GM23338 (cell line): ENCODE results near the gene KAT6B. TPM values are rescaled to one million over a fixed set of nuclear protein-coding genes. Genes with fewer than 3 reads are reported as not detected.

Source experiments
- ATAC-seq: fragments of 200-7000 bp; cut with Tn5 transposase; 3 replicates; pipeline ENCODE4 v1.9.1; 2020
- DNase-seq: peaks from one replicate; pipeline ENCODE4 v3.0.0-alpha.2; 2015; ENCODE audit warnings: low spot score
- H2AFZ ChIP-seq: fragments of 200-600 bp; sonication (generic); 2 replicates; pipeline ENCODE4 v1.8.0; 2016; ENCODE audit warnings: antibody characterized with exemption, mild to moderate bottlenecking, moderate library complexity
- H3F3A ChIP-seq: fragments of 200-600 bp; sonication (generic); replicated peaks from 2 replicates; pipeline ENCODE4 v1.8.0; 2017; ENCODE audit warnings: antibody characterized with exemption, mixed run types, low read depth
- H3K27ac ChIP-seq: fragments of 200-600 bp; sonication (generic); 2 replicates; pipeline ENCODE4 v1.6.1; 2016; ENCODE audit warnings: low read depth
- H3K27me3 ChIP-seq: fragments of 200-600 bp; sonication (generic); 2 replicates; pipeline ENCODE4 v1.8.0; 2016; ENCODE audit warnings: mild to moderate bottlenecking, mixed run types, moderate library complexity; ENCODE audit not compliant: insufficient read depth
- H3K36me3 ChIP-seq: fragments of 200-600 bp; sonication (generic); 2 replicates; pipeline ENCODE4 v1.8.0; 2016; ENCODE audit warnings: mild to moderate bottlenecking; ENCODE audit not compliant: insufficient read depth
- H3K4me1 ChIP-seq: fragments of 200-600 bp; sonication (generic); 2 replicates; pipeline ENCODE4 v1.8.0; 2016; ENCODE audit warnings: mild to moderate bottlenecking, moderate library complexity; ENCODE audit not compliant: insufficient read depth
- H3K4me2 ChIP-seq: fragments of 200-600 bp; sonication (generic); 2 replicates; pipeline ENCODE4 v1.7.1; 2017; ENCODE audit warnings: mixed run types
- H3K4me3 ChIP-seq: fragments of 200-600 bp; sonication (generic); 2 replicates; pipeline ENCODE4 v1.6.1; 2016; ENCODE audit warnings: mixed run types
- H3K79me2 ChIP-seq: fragments of 200-600 bp; sonication (generic); replicated peaks from 2 replicates; pipeline ENCODE4 v1.8.0; 2017; ENCODE audit warnings: mild to moderate bottlenecking; ENCODE audit not compliant: insufficient read depth
- H3K9me2 ChIP-seq: fragments of 200-600 bp; sonication (generic); 2 replicates; pipeline ENCODE4 v1.8.0; 2017; ENCODE audit not compliant: insufficient read depth
- H4K20me1 ChIP-seq: fragments of 200-600 bp; sonication (generic); replicated peaks from 2 replicates; pipeline ENCODE4 v1.8.0; 2017; ENCODE audit warnings: mild to moderate bottlenecking; ENCODE audit not compliant: insufficient read depth
- H3K27ac Mint-ChIP-seq: 2 replicates; pipeline ENCODE4 v1.8.0; 2020; ENCODE audit warnings: inconsistent platforms, mild to moderate bottlenecking, moderate library complexity, mixed read lengths
- H3K27me3 Mint-ChIP-seq: 3 replicates; pipeline ENCODE4 v1.8.0; 2022; ENCODE audit warnings: low read depth, mild to moderate bottlenecking, moderate library complexity, mixed read lengths, inconsistent platforms; ENCODE audit not compliant: insufficient read depth, poor library complexity
- H3K36me3 Mint-ChIP-seq: 3 replicates; pipeline ENCODE4 v1.8.0; 2021; ENCODE audit warnings: low read depth, mild to moderate bottlenecking, inconsistent platforms, moderate library complexity, mixed read lengths
- H3K4me1 Mint-ChIP-seq: 3 replicates; pipeline ENCODE4 v1.8.0; 2020; ENCODE audit warnings: mild to moderate bottlenecking, inconsistent platforms, mixed read lengths
- H3K4me3 Mint-ChIP-seq: 3 replicates; pipeline ENCODE4 v1.8.0; 2021; ENCODE audit warnings: moderate library complexity, mild to moderate bottlenecking, inconsistent platforms, mixed read lengths
- H3K9me3 Mint-ChIP-seq: 3 replicates; pipeline ENCODE4 v1.8.0; 2020; ENCODE audit warnings: moderate library complexity, mild to moderate bottlenecking, inconsistent platforms, mixed read lengths
- CREB1 ChIP-seq: fragments of 250-450 bp; sonication (Bioruptor Pico); IDR thresholded peaks from 2 replicates; pipeline ENCODE4 v1.5.0; 2020; ENCODE audit warnings: low read depth, mild to moderate bottlenecking, moderate library complexity
- EZH2 ChIP-seq: fragments of 200-600 bp; sonication (generic); IDR thresholded peaks from one replicate; pipeline ENCODE4 v1.8.0; 2017; ENCODE audit warnings: antibody characterized with exemption, mild to moderate bottlenecking, low read depth; ENCODE audit not compliant: unreplicated experiment
- EZH2phosphoT487 ChIP-seq: fragments of 200-600 bp; sonication (generic); IDR thresholded peaks from one replicate; pipeline ENCODE4 v1.8.1; 2018; ENCODE audit warnings: antibody characterized with exemption; ENCODE audit not compliant: unreplicated experiment
- JUNB ChIP-seq: IDR thresholded peaks from one replicate; pipeline ENCODE4 v1.6.1; 2016; ENCODE audit warnings: antibody characterized with exemption; ENCODE audit not compliant: unreplicated experiment
- NANOG ChIP-seq: IDR thresholded peaks from 2 replicates; pipeline ENCODE4 v1.6.1; 2016; ENCODE audit warnings: antibody characterized with exemption, borderline replicate concordance
- POLR2AphosphoS5 ChIP-seq: IDR thresholded peaks from 2 replicates; pipeline ENCODE4 v1.6.1; 2016; ENCODE audit warnings: antibody characterized with exemption, low read depth
- STAT1 ChIP-seq: IDR thresholded peaks from one replicate; pipeline ENCODE4 v1.6.1; 2016; ENCODE audit warnings: antibody characterized with exemption; ENCODE audit not compliant: unreplicated experiment
- ZNF114 ChIP-seq: fragments of 250-450 bp; sonication (Bioruptor Pico); IDR thresholded peaks from 2 replicates; pipeline ENCODE4 v1.5.0; 2020; ENCODE audit warnings: mild to moderate bottlenecking, moderate library complexity
- ZNF331 ChIP-seq: fragments of 250-450 bp; sonication (Bioruptor Pico); IDR thresholded peaks from 2 replicates; pipeline ENCODE4 v1.5.0; 2020; ENCODE audit warnings: low read depth, mild to moderate bottlenecking, moderate library complexity
- polyA plus RNA-seq: library from polyadenylated mRNA; unstranded; fragments of >200 nt; fragmentation: Nextera tagmentation; extraction: Ambion mirVana; gene quantifications from 2 replicates; pipeline ENCODE4 v1.2.1, GENCODE V29; 2016
- total RNA-seq: library from RNA; depleted of rRNA; stranded (reverse); fragments of >200 nt; shearing (Covaris generic); gene quantifications from 2 replicates; pipeline ENCODE4 v1.2.3, GENCODE V29; 2014
- TF ChIP-seq, protein P1 (sequence below): IDR thresholded peaks from one replicate; pipeline ENCODE4 v1.6.1; 2018; ENCODE audit warnings: antibody characterized with exemption; ENCODE audit not compliant: unreplicated experiment
- TF ChIP-seq, protein P2 (sequence below): fragments of 250-450 bp; sonication (Bioruptor Pico); IDR thresholded peaks from 2 replicates; pipeline ENCODE4 v1.5.0; 2020; ENCODE audit warnings: mild to moderate bottlenecking, moderate library complexity
- TF ChIP-seq, protein P3 (sequence below), 2 experiments: fragments of 200-600 bp in 1 of 2; sonication (generic) in 1 of 2; conservative IDR thresholded peaks; 2 replicates each; pipeline versions ENCODE4 v1.5.1 to v1.6.1; 2016 to 2017; ENCODE audit warnings: antibody characterized with exemption in 2 of 2, low read depth in 2 of 2, mild to moderate bottlenecking in 2 of 2, moderate library complexity in 1 of 2
- TF ChIP-seq, protein P4 (sequence below): IDR thresholded peaks from 2 replicates; pipeline ENCODE4 v1.6.1; 2016; ENCODE audit warnings: antibody characterized with exemption

KAT6B gene
- total and polyA plus RNA-seq, 2 experiments from 2014 or later: 21.3 to 31.4 TPM

DNA sequence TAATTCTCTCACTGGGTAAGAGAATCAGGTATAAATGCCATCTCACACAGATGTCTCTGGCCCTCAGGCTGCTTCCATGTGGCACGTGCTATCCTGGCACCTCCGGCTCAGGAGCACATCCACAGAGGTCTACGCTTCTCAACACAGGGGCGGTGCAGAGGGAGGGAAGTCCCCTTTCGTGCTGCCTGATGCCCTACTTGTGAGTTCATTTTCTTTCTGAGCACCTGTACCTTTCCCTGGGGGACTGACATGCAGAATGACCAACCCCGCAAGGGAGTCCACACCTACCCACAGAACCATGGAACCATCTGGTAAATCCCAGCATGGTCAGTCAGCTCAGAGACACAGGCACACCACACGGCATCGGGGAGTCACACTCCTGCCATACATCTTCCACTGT is 186.1 kb downstream of the KAT6B start:
- no peak for ATAC-seq
- Histone ChIP-seq H3K4me2 (no peak overlapping the region), H3K79me2 (no peaks in the 10 kb centered on the region), H3K4me3 (no peak overlapping the region), H3F3A (no peaks in the 10 kb centered on the region), H2AFZ (no peak overlapping the region), H3K36me3 (no peaks in the 10 kb centered on the region), H3K27ac (no peak overlapping the region), H3K27me3 (no peaks in the 10 kb centered on the region), H3K4me1 (no peaks in the 10 kb centered on the region), H3K9me2 (no peaks in the 10 kb centered on the region), H4K20me1 (no peaks in the 10 kb centered on the region)
- TF ChIP-seq, protein P1, sequence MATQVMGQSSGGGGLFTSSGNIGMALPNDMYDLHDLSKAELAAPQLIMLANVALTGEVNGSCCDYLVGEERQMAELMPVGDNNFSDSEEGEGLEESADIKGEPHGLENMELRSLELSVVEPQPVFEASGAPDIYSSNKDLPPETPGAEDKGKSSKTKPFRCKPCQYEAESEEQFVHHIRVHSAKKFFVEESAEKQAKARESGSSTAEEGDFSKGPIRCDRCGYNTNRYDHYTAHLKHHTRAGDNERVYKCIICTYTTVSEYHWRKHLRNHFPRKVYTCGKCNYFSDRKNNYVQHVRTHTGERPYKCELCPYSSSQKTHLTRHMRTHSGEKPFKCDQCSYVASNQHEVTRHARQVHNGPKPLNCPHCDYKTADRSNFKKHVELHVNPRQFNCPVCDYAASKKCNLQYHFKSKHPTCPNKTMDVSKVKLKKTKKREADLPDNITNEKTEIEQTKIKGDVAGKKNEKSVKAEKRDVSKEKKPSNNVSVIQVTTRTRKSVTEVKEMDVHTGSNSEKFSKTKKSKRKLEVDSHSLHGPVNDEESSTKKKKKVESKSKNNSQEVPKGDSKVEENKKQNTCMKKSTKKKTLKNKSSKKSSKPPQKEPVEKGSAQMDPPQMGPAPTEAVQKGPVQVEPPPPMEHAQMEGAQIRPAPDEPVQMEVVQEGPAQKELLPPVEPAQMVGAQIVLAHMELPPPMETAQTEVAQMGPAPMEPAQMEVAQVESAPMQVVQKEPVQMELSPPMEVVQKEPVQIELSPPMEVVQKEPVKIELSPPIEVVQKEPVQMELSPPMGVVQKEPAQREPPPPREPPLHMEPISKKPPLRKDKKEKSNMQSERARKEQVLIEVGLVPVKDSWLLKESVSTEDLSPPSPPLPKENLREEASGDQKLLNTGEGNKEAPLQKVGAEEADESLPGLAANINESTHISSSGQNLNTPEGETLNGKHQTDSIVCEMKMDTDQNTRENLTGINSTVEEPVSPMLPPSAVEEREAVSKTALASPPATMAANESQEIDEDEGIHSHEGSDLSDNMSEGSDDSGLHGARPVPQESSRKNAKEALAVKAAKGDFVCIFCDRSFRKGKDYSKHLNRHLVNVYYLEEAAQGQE: no peak
- TF ChIP-seq POLR2AphosphoS5: no peak
- no peak for TF ChIP-seq EZH2
- TF ChIP-seq CREB1 (CRISPR knock-in tag): no peak
- TF ChIP-seq, protein P2, sequence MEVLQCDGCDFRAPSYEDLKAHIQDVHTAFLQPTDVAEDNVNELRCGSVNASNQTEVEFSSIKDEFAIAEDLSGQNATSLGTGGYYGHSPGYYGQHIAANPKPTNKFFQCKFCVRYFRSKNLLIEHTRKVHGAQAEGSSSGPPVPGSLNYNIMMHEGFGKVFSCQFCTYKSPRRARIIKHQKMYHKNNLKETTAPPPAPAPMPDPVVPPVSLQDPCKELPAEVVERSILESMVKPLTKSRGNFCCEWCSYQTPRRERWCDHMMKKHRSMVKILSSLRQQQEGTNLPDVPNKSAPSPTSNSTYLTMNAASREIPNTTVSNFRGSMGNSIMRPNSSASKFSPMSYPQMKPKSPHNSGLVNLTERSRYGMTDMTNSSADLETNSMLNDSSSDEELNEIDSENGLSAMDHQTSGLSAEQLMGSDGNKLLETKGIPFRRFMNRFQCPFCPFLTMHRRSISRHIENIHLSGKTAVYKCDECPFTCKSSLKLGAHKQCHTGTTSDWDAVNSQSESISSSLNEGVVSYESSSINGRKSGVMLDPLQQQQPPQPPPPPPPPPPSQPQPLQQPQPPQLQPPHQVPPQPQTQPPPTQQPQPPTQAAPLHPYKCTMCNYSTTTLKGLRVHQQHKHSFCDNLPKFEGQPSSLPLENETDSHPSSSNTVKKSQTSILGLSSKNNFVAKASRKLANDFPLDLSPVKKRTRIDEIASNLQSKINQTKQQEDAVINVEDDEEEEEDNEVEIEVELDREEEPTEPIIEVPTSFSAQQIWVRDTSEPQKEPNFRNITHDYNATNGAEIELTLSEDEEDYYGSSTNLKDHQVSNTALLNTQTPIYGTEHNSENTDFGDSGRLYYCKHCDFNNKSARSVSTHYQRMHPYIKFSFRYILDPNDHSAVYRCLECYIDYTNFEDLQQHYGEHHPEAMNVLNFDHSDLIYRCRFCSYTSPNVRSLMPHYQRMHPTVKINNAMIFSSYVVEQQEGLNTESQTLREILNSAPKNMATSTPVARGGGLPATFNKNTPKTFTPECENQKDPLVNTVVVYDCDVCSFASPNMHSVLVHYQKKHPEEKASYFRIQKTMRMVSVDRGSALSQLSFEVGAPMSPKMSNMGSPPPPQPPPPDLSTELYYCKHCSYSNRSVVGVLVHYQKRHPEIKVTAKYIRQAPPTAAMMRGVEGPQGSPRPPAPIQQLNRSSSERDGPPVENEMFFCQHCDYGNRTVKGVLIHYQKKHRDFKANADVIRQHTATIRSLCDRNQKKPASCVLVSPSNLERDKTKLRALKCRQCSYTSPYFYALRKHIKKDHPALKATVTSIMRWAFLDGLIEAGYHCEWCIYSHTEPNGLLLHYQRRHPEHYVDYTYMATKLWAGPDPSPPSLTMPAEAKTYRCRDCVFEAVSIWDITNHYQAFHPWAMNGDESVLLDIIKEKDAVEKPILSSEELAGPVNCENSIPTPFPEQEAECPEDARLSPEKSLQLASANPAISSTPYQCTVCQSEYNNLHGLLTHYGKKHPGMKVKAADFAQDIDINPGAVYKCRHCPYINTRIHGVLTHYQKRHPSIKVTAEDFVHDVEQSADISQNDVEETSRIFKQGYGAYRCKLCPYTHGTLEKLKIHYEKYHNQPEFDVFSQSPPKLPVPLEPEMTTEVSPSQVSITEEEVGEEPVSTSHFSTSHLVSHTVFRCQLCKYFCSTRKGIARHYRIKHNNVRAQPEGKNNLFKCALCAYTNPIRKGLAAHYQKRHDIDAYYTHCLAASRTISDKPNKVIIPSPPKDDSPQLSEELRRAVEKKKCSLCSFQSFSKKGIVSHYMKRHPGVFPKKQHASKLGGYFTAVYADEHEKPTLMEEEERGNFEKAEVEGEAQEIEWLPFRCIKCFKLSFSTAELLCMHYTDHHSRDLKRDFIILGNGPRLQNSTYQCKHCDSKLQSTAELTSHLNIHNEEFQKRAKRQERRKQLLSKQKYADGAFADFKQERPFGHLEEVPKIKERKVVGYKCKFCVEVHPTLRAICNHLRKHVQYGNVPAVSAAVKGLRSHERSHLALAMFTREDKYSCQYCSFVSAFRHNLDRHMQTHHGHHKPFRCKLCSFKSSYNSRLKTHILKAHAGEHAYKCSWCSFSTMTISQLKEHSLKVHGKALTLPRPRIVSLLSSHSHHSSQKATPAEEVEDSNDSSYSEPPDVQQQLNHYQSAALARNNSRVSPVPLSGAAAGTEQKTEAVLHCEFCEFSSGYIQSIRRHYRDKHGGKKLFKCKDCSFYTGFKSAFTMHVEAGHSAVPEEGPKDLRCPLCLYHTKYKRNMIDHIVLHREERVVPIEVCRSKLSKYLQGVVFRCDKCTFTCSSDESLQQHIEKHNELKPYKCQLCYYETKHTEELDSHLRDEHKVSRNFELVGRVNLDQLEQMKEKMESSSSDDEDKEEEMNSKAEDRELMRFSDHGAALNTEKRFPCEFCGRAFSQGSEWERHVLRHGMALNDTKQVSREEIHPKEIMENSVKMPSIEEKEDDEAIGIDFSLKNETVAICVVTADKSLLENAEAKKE (CRISPR knock-in tag): no peak
- TF ChIP-seq ZNF114: no peak
- no peak for TF ChIP-seq EZH2phosphoT487
- TF ChIP-seq JUNB: no peak
- TF ChIP-seq STAT1: no peak
- TF ChIP-seq, protein P3, sequence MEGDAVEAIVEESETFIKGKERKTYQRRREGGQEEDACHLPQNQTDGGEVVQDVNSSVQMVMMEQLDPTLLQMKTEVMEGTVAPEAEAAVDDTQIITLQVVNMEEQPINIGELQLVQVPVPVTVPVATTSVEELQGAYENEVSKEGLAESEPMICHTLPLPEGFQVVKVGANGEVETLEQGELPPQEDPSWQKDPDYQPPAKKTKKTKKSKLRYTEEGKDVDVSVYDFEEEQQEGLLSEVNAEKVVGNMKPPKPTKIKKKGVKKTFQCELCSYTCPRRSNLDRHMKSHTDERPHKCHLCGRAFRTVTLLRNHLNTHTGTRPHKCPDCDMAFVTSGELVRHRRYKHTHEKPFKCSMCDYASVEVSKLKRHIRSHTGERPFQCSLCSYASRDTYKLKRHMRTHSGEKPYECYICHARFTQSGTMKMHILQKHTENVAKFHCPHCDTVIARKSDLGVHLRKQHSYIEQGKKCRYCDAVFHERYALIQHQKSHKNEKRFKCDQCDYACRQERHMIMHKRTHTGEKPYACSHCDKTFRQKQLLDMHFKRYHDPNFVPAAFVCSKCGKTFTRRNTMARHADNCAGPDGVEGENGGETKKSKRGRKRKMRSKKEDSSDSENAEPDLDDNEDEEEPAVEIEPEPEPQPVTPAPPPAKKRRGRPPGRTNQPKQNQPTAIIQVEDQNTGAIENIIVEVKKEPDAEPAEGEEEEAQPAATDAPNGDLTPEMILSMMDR (conservative IDR thresholded peaks at IDR 0.05; ENCODE audit: low read depth in 2 of 2): no peak
- TF ChIP-seq NANOG: no peak
- TF ChIP-seq, protein P4, sequence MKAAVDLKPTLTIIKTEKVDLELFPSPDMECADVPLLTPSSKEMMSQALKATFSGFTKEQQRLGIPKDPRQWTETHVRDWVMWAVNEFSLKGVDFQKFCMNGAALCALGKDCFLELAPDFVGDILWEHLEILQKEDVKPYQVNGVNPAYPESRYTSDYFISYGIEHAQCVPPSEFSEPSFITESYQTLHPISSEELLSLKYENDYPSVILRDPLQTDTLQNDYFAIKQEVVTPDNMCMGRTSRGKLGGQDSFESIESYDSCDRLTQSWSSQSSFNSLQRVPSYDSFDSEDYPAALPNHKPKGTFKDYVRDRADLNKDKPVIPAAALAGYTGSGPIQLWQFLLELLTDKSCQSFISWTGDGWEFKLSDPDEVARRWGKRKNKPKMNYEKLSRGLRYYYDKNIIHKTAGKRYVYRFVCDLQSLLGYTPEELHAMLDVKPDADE: no peak
- TF ChIP-seq ZNF331 (CRISPR knock-in tag): no peak
- Mint-ChIP-seq H3K36me3 (no peaks in the 10 kb centered on the region), H3K27me3 (no peaks in the 10 kb centered on the region), H3K27ac (0 out of 2 replicates have a peak overlapping the region, but pooled peaks have one; percentile 33), H3K4me1 (no peaks in the 10 kb centered on the region; the same call in 2 of the 3 replicates), H3K4me3 (no peak overlapping the region), H3K9me3 (no peaks in the 10 kb centered on the region)
- no peak for DNase-seq
